22Rv1 (cell line): ENCODE data around the gene GRM4.

Experiments used
- CTCF ChIP-seq: fragments of 450-650 bp; IDR thresholded peaks from 2 replicates; pipeline ENCODE4 v1.5.1; 2017; ENCODE audit warnings: mild to moderate bottlenecking
- ZFX ChIP-seq: fragments of 450-650 bp; IDR thresholded peaks from 2 replicates; pipeline ENCODE4 v1.6.1; 2017; ENCODE audit warnings: antibody characterized with exemption, borderline replicate concordance

- TF ChIP-seq CTCF (no peak), ZFX (no peak)
Measured at GRCh38 chr6:34152042-34152524, 6.2 kb upstream of the GRM4 start.
